ENCODE results near the gene CILP. TPM values are rescaled to one million over a fixed set of nuclear protein-coding genes. Genes with fewer than 3 reads are reported as not detected.
"Not testable (repeated sequence)": the region's sequence is repeated elsewhere in the genome, so short reads cannot be mapped to it uniquely, and the experiment has no call there.

Gene CILP
- total RNA-seq, 4 donors from 2014 or later, result 40.4 to 166 (median 93.8) TPM

- H3K27ac ChIP-seq (replicated peaks in 1 of 4), result no peak overlapping the region
- DNase-seq (ENCODE audit: extremely low spot score), result no peak
- intact Hi-C loops (cut with DNase I), result loop anchor here (1.0 to 5.0 kb wide), 2 partner anchors 82 to 108 kb away; partner anchors contain the start of gene RNU5A-1
- H3K27me3 ChIP-seq, result no peaks in the 10 kb centered on the region
- WGBS, result 8% methylated on average over 3 of the region's 3 CpGs
- peaks cover 0 to 9% (median 6%) of the 10 kb centered on the region in 4 donors for H3K4me1 ChIP-seq
- TF ChIP-seq POLR2A (IDR thresholded peaks at IDR 0.05; ENCODE audit: low read depth) (no peak), CTCF (IDR thresholded peaks at IDR 0.05) (peak; percentile 67 to 79 (median 70)), POLR2AphosphoS5 (IDR thresholded peaks at IDR 0.05) (no peak)
- no peaks in the 10 kb centered on the region for H3K36me3 ChIP-seq
- H3K9me3 ChIP-seq, result no peaks in the 10 kb centered on the region
- H3K4me3 ChIP-seq, result no peak overlapping the region
Measured at GRCh38 chr15:65189102-65189740, 22.1 kb downstream of the CILP start.

- intact Hi-C loops (cut with DNase I), result loop anchor here (5.0 kb wide), 1 partner anchor 109 kb away; the partner anchor contains the start of gene RNU5A-1
Measured at GRCh38 chr15:65188472-65188871, 22.8 kb downstream of the CILP start.

GRCh38 chr15:65184868-65185717 lies 26.2 kb downstream of the CILP start, which contains the start of gene CLPX:
CLPX (minus strand) TSS chr15:65185342; CDS start chr15:65185153, 189 bp downstream.
- Histone ChIP-seq H3K27ac (replicated peaks in 1 of 4) (peak within 1 kb of the TSS; percentile 96 to 98 (median 98)), H3K27me3 (no peaks in the 10 kb centered on the region), H3K36me3 (no peaks in the 10 kb centered on the region), H3K9me3 (no peaks in the 10 kb centered on the region), H3K4me3 (peak within 1 kb of the TSS; percentile 73 to 94 (median 86)), H3K4me1 (peaks cover 29 to 43% (median 41%) of the 10 kb centered on the region in 4 donors)
- DNase-seq (ENCODE audit: extremely low spot score), result peak; percentile 96
- intact Hi-C loops (cut with DNase I), result loop anchor here (5.0 kb wide), 1 partner anchor 112 kb away; the partner anchor contains the start of gene RNU5A-1
- WGBS, result 0% methylated on average over 22 of the region's 70 CpGs
- peak; percentile 55 for TF ChIP-seq POLR2A (IDR thresholded peaks at IDR 0.05; ENCODE audit: low read depth)
- no peak for TF ChIP-seq EP300 (IDR thresholded peaks at IDR 0.05)
- peak; percentile 82 to 90 for TF ChIP-seq POLR2AphosphoS5 (IDR thresholded peaks at IDR 0.05)

More at GRCh38 chr15:65188472-65188871, 22.8 kb downstream of the CILP start:
- not testable (repeated sequence) for H3K4me3 ChIP-seq; DNase-seq (ENCODE audit: extremely low spot score); H3K27ac ChIP-seq (replicated peaks in 1 of 4); H3K36me3 ChIP-seq; H3K27me3 ChIP-seq; H3K9me3 ChIP-seq
- 83% methylated on average over 9 of the region's 9 CpGs for WGBS
- H3K4me1 ChIP-seq, result peaks cover 2 to 12% (median 11%) of the 10 kb centered on the region in 4 donors

- peak overlapping the region; percentile 73 to 94 (median 86) for H3K4me3 ChIP-seq
- peak overlapping the region; percentile 96 to 98 (median 98) for H3K27ac ChIP-seq (replicated peaks in 1 of 4)
- H3K36me3 ChIP-seq, result peaks cover 0 to 6% (median 3%) of the 10 kb centered on the region in 4 donors
- WGBS, result 0% methylated on average over 32 of the region's 33 CpGs
- intact Hi-C loops (cut with DNase I), result no loop called here
- no peaks in the 10 kb centered on the region for H3K27me3 ChIP-seq
- TF ChIP-seq POLR2AphosphoS5 (IDR thresholded peaks at IDR 0.05) (peak; percentile 48 to 53), EP300 (IDR thresholded peaks at IDR 0.05) (no peak)
- no peaks in the 10 kb centered on the region for H3K9me3 ChIP-seq
- no peak for DNase-seq (ENCODE audit: extremely low spot score)
- peaks cover 29 to 48% (median 44%) of the 10 kb centered on the region in 4 donors for H3K4me1 ChIP-seq
Measured at GRCh38 chr15:65184305-65184867, 26.9 kb downstream of the CILP start.

GRCh38 chr15:65183865-65184159 lies 27.5 kb downstream of the CILP start:
- TF ChIP-seq CTCF (IDR thresholded peaks at IDR 0.05) (no peak), POLR2AphosphoS5 (IDR thresholded peaks at IDR 0.05) (no peak)
- no peaks in the 10 kb centered on the region for H3K9me3 ChIP-seq
- peak overlapping the region; percentile 73 to 94 (median 86) for H3K4me3 ChIP-seq
- H3K36me3 ChIP-seq, result peaks cover 0 to 12% (median 6%) of the 10 kb centered on the region in 4 donors
- intact Hi-C loops (cut with DNase I), result no loop called here
- H3K27ac ChIP-seq (replicated peaks in 1 of 4), result peak overlapping the region; percentile 96 to 98 (median 98)
- WGBS, result 5% methylated on average over 4 of the region's 4 CpGs
- H3K4me1 ChIP-seq, result peaks cover 29 to 50% (median 43%) of the 10 kb centered on the region in 4 donors
- H3K27me3 ChIP-seq, result no peaks in the 10 kb centered on the region
- no peak for DNase-seq (ENCODE audit: extremely low spot score)

GRCh38 chr15:65182538-65182937 lies 28.7 kb downstream of the CILP start:
- no peak for TF ChIP-seq EP300 (IDR thresholded peaks at IDR 0.05)
- no peak for TF ChIP-seq CTCF (IDR thresholded peaks at IDR 0.05)
- Histone ChIP-seq H3K36me3 (peaks cover 9 to 25% (median 17%) of the 10 kb centered on the region in 4 donors), H3K4me3 (peak overlapping the region; percentile 73 to 94 (median 86)), H3K27me3 (no peaks in the 10 kb centered on the region), H3K27ac (replicated peaks in 1 of 4) (peak overlapping the region; percentile 96 to 98 (median 98)), H3K4me1 (peaks cover 29 to 54% (median 43%) of the 10 kb centered on the region in 4 donors), H3K9me3 (no peaks in the 10 kb centered on the region)
- DNase-seq (ENCODE audit: extremely low spot score), result no peak
- intact Hi-C loops (cut with DNase I), result no loop called here
- WGBS, result 79% methylated on average over 4 of the region's 4 CpGs

GRCh38 chr15:65181582-65182353 lies 29.5 kb downstream of the CILP start:
- H3K9me3 ChIP-seq; intact Hi-C loops (cut with DNase I); H3K27me3 ChIP-seq; H3K27ac ChIP-seq (replicated peaks in 1 of 4); H3K4me3 ChIP-seq; DNase-seq (ENCODE audit: extremely low spot score): not testable (repeated sequence)
- H3K4me1 ChIP-seq, result peaks cover 29 to 54% (median 43%) of the 10 kb centered on the region in 4 donors
- peaks cover 16 to 32% (median 24%) of the 10 kb centered on the region in 4 donors for H3K36me3 ChIP-seq
- 82% methylated on average over 15 of the region's 15 CpGs for WGBS

All from esophagus muscularis mucosa (tissue), 4 donors.